HL-60 (cell line): ENCODE results near the gene REL.
A peak's percentile ranks its signal among the peaks of the same experiment; 100 is the strongest.

Experiments used
- DNase-seq, 2 experiments: peaks; one replicate each; pipeline ENCODE4 v3.0.0-alpha.2; 2010 to 2020; ENCODE audit warnings: low read depth in 1 of 2, low spot score in 1 of 2
- H3K27ac ChIP-seq: fragments of 250-450 bp; sonication (Bioruptor Pico); replicated peaks from 2 replicates; pipeline ENCODE4 v1.5.1; 2020; ENCODE audit warnings: mild to moderate bottlenecking, moderate library complexity
- H3K27me3 ChIP-seq: fragments of 250-450 bp; sonication (Bioruptor Pico); 2 replicates; pipeline ENCODE4 v1.5.1; 2021; ENCODE audit warnings: mild to moderate bottlenecking, moderate library complexity; ENCODE audit not compliant: insufficient read depth, poor library complexity, severe bottlenecking
- H3K4me3 ChIP-seq: replicated peaks from 2 replicates; pipeline ENCODE4 v1.5.1; 2011; ENCODE audit warnings: mild to moderate bottlenecking, control low read depth, low read length; ENCODE audit not compliant: insufficient read depth
- CTCF ChIP-seq: IDR thresholded peaks from one replicate; pipeline ENCODE4 v1.5.1; 2011; ENCODE audit warnings: low read length, control low read depth, inconsistent platforms; ENCODE audit not compliant: insufficient read depth
- GABPA ChIP-seq: IDR thresholded peaks from 2 replicates; pipeline ENCODE4 v1.6.1; 2012; ENCODE audit warnings: low read depth
- POLR2AphosphoS5 ChIP-seq: IDR thresholded peaks from 2 replicates; pipeline ENCODE4 v1.6.1; 2012; ENCODE audit warnings: low read depth
- REST ChIP-seq: IDR thresholded peaks from 2 replicates; pipeline ENCODE4 v1.6.1; 2012; ENCODE audit warnings: low read depth; ENCODE audit not compliant: insufficient replicate concordance
- SPI1 ChIP-seq: IDR thresholded peaks from 2 replicates; pipeline ENCODE4 v1.6.1; 2012; ENCODE audit warnings: low read depth, mild to moderate bottlenecking, borderline replicate concordance

Gene REL

GRCh38 chr2:60834270-60834717 is 47.1 kb upstream of the REL start:
- H3K27me3 ChIP-seq, result no peaks in the 10 kb centered on the region
- DNase-seq, result no peak
- no peak for TF ChIP-seq CTCF
- TF ChIP-seq POLR2AphosphoS5, result no peak
- TF ChIP-seq REST, result no peak
- TF ChIP-seq SPI1, result no peak
- no peak for TF ChIP-seq GABPA
- no peak overlapping the region for H3K27ac ChIP-seq
- H3K4me3 ChIP-seq, result no peak overlapping the region

- no peak overlapping the region for H3K4me3 ChIP-seq
- no peak overlapping the region for H3K27ac ChIP-seq
- peak; percentile 40 to 49 for DNase-seq
- TF ChIP-seq REST (no peak), SPI1 (no peak), GABPA (no peak), POLR2AphosphoS5 (no peak), CTCF (no peak)
- H3K27me3 ChIP-seq, result no peaks in the 10 kb centered on the region
Observed at GRCh38 chr2:60836491-60836890, 44.9 kb upstream of the REL start.

GRCh38 chr2:60837123-60837522 is 44.3 kb upstream of the REL start:
- TF ChIP-seq POLR2AphosphoS5 (no peak), SPI1 (peak; percentile 85)
- no peak for DNase-seq
- Histone ChIP-seq H3K27ac (no peak overlapping the region), H3K4me3 (no peak overlapping the region), H3K27me3 (no peaks in the 10 kb centered on the region)

- Histone ChIP-seq H3K27ac (no peak overlapping the region), H3K27me3 (no peaks in the 10 kb centered on the region), H3K4me3 (no peak overlapping the region)
- no peak for DNase-seq
- no peak for TF ChIP-seq SPI1
- TF ChIP-seq POLR2AphosphoS5, result no peak
- no peak for TF ChIP-seq GABPA
- TF ChIP-seq CTCF, result no peak
- no peak for TF ChIP-seq REST
Observed at GRCh38 chr2:60838481-60838880, 42.9 kb upstream of the REL start.
